GM18517 (cell line): ENCODE results near the gene CFAP74.
"Not testable (repeated sequence)": the region's sequence is repeated elsewhere in the genome, so short reads cannot be mapped to it uniquely, and the experiment has no call there.

Source experiments
- ATAC-seq: cut with Tn5 transposase; IDR thresholded peaks from one replicate; pipeline ENCODE4 v1.9.1; 2021; ENCODE audit warnings: mild to moderate bottlenecking, moderate library complexity; ENCODE audit not compliant: unreplicated experiment

CFAP74 gene

GRCh38 chr1:1937061-1937460 is 66.5 kb downstream of the CFAP74 start:
- no peak for ATAC-seq

DNA sequence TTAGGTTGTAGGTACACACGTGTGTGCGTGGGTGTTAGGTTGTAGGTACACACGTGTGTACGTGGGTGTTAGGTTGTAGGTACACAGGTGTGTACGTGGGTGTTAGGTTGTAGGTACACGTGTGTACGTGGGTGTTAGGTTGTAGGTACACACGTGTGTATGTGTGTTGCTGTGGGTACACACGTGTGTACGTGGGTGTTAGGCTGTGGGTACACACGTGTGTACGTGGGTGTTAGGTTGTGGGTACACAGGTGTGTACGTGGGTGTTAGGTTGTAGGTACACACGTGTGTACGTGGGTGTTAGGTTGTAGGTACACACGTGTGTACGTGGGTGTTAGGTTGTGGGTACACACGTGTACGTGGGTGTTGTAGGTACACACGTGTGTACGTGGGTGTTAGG is 68.7 kb downstream of the CFAP74 start:
- not testable (repeated sequence) for ATAC-seq

DNA sequence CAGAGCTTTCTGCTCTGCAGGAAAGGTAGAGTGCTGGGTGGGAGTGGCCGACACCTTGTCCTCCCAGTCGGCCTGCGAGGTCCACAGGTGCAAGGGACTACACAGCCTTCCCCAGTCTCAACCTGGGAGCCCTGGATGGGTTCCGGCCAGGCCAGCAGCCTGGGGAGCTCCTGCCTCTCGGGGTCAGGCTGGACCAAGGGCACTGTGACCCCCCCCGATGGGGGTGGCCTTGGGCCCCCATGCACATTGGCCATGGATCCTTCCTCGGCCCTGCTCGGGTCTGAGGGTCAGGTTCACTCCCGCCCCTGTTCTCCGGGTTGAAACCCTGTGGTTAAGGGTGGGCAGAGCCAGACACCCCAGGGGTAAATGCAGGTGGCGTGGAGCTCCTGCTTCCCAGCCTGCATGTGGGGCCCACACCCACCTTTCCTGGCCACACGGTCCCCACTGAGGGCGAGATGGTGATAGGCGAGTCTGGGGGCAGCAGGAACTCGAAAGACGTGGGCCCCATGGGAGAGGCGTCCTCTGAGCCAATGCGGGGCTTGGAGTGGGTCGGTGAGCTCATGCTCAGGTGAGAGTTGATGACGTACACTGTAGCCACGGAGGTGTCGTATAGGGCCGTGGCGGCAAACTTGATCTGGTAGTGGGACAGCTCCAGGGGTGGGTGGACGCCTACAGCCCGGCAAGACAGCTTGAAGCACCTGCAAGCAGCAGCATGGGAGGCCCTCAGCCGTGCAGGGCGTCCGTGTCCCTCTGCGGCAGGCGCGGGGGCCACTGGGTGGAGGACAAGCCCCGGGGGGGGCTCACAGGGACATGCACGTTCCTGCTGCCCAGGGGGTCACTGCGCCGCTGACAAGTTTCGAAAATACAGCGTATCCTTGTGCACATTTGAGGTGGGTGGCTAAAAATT is 73.7 kb downstream of the CFAP74 start:
- ATAC-seq: no peak

DNA sequence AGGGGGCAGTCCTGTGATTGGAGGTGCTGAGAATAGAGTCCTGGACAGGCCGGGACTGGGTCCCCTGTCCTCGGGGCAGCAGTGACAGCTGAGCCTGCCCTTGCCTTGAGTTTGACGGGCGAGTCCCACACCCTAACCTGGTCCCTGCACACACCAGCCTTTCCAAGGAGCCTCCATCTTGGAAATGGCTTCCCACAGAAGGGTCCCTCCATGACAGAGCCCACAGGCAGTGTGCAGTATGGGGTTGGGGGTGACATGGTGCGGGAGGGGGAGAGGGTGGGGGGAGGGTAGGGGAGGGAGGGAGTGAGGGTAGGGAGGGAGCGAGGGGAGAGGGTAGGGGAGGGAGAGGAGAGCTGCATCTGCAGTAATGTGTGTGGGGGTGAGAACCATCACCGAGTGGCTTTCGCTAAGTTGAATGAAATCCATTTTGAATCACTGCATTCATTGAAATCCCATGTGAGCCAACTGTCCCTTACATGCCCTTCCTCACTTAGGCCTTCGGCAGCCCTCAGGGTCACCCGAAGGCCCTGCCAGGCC is 74.4 kb downstream of the CFAP74 start:
- ATAC-seq: no peak

GRCh38 chr1:1928231-1929101 is 75.1 kb downstream of the CFAP74 start:
- no peak for ATAC-seq

- ATAC-seq: no peak
Measured at GRCh38 chr1:1927751-1928150, 75.8 kb downstream of the CFAP74 start.

DNA sequence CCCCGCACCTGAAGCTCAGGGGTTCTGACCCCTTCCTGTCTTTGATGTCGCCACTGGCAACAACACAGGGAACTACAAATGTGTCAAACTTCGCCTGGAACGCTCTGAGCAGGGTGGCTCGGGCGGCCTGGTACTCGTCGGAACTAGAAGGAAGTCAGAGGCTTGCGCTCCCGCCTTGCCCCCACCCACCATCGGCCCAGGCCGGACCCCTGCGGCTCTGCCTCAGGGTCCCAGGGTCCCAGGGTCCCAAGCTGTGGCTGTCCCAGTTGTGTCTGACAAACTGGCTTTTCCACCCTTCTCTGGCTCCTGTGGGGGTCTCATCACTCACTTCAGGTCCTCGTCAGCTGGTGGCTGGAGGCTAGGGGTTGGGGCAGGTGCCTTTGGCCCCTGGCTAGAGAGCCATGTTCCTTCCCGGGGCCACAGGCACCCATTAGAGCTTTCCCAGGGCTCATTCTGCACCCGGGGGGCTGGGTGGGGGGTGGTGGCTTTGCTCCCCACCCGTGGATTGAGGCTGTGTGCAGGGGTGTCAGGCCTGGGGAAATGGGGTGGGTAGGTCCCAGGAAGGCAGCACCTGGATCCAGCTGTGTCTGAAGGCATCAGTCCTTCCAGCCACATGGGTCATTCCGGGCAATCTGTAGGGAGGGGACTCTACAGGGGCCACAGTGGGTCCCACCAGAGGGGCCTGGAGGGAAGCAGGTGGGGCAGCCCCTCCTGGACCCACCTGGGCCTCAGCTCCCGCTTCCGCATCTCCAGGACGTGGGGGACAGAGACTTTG is 76.5 kb downstream of the CFAP74 start:
- ATAC-seq: no peak

GRCh38 chr1:1926346-1926811 is 77.2 kb downstream of the CFAP74 start:
- ATAC-seq: no peak

GRCh38 chr1:1925437-1926345 is 77.9 kb downstream of the CFAP74 start:
- no peak for ATAC-seq

DNA sequence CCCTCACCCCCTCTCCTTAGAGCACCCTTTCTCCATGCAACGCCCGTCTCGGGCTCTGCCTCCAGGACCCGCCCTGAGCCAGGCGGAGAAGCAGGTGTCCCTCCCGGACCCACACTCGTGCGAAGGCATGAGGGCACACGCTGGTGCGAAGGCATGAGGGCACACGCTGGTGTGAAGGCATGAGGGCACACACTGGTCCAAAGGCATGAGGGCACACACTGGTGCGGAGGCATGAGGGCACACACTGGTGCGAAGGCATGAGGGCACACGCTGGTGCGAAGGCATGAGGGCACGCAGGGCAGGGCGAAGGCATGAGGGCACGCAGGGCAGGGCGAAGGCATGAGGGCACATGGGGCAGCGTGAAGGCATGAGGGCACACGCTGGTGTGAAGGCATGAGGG is 78.7 kb downstream of the CFAP74 start:
- ATAC-seq: no peak

DNA sequence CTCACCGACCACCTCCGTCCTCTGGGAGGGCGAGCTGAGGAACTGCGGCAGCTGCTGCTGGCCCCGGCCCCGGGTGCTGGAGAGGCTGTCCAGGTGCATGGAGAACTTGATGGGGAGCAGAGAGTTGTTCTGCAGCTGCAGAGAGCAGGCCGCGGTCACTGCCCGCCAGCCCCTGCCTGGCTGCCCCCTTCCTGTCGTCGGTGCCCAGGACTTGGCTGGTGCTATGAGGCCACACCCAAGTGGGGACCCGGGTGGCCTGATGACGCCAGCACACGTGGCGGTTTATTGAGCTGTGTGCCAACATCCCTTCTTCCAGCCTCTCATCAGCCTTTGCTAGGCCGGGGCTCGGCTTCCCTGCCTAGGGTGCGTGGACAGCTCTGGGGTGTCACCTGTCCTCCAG is 79.2 kb downstream of the CFAP74 start:
- ATAC-seq: no peak

DNA sequence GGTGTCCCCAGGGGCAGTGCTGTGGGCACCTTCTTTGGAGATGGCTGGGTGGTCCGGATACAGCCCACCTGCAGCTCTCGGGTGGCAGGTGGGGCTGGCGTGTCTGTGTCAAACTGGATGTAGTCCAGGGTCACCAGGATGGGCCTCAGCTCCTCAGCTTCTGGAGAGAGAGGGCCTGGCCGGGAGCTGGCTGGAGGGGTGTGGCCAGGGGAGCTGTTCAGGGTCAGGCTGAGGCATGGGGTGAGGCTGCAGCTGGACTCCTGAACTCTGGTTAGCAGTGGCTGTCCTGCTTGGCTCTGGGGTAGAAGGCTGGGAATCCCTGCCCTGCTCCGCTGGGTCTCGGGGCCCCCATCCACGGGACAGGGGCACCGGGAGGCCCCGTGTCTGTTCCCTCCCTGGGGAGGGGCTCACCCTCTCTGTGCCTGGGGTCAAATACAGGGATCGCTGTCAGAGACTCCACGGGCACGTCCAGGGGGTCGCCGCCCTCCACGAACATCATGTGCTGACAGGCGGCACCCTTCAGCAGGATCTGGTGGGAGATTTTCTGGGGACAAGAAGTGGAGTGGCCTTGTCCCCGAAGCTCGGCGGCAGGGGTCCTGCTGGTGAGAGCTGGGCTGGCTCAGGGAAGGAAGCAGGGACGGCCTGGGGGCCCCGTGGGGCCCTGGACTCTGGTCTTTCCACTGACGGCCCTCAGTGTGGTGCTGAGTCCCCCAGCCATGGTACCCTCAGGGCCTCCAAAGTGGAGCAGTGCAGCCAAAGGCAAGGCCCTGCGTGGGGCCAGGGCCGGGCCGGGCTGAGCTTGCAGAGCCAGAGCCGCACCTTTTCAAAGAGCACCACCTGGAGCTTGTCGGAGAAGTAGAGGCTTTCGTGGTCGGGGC is 80.4 kb downstream of the CFAP74 start:
- no peak for ATAC-seq

DNA sequence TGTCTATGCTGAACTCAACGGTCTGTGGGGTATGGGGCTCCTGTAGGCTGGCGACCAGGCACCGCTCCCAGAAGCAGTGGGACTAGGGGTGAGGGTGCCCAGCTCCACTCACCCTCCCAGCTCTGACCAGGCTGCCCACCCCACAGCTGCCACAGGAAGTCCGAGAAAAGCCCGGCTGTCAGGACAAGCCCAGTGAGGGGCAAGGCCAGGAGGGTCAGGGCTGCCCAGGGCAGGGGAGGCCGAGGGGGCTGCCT is 81.0 kb downstream of the CFAP74 start:
- no peak for ATAC-seq

DNA sequence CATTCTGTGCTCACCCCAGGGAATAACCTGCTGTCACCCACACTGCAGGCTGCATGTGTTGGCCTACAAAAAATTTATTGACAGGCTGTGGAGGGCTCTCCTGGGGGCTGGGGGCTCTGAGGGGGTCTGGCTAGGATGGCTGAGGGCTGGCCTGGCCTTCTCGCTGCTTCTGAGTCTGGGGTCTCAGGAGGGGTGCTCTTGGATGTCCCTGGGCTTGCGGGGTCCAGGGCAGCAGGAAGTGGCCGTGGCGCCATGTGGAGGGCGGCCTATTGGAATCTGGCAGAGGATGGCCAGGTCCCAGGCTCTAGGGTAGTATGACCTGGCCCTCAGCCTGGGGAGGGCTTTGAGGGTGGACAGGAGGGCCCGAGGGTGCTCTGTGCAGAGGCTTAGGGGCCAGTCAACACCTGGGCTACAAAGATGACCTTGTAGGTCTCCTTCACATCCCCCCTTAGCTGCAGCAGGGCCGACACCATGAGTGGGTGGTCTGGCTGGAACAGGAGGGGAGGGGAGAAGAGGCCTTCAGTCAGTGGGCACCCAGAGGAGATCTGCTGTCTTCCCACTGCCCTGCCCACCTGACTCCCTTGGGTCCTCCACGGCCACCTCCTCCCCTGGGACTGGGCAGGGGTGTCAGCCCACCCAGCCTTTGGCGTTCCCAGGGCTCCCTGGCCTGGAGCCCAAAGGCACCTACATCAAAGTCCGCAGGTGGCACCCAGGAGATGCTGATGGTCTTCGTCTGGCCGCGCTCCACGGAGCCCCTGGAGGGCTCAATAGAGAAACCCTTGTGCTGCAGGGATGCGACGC is 81.5 kb downstream of the CFAP74 start:
- ATAC-seq: no peak

GRCh38 chr1:1921459-1921862 is 82.1 kb downstream of the CFAP74 start:
- no peak for ATAC-seq

- ATAC-seq: no peak
Measured at GRCh38 chr1:1920608-1921458, 82.8 kb downstream of the CFAP74 start.

DNA sequence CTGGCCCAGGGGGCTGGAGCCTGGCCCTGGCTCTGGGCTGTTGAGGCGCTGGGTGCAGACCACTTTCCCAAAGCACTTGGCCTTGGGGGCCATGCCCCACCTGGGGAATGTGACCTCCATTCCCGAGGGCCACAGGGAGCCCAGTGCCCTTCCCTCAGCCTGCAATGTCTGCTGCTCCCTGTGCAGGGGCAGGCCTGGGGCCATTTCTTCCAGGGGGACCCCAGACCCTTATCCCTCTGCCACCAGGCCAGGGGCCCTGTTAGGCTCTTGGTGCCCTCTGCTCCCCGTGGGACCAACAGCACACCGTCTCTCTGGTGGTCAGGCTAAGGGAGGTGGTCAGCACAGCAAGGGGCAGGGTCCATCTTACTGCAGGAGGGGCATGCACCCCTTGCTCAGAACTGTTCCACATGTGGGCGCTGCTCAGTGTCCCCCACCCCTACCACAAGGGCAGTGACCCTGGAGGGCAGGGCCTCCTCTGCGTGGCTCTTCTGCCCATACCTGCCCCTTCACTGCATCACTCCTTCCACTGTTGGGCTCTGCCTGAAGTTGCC is 83.5 kb downstream of the CFAP74 start:
- no peak for ATAC-seq
